Activated CD4-positive, alpha-beta T cell treated with anti-CD3 and anti-CD28 coated beads, Interleukin-2, amount 10 ng/mL, durations not matched to agents 7 days and 5 days (primary cell): Measurements from ENCODE around the gene TIMM44. TPM values are rescaled to one million over a fixed set of nuclear protein-coding genes. Genes with fewer than 3 reads are reported as not detected.
A peak's percentile ranks its signal among the peaks of the same experiment; 100 is the strongest.
"Not testable (repeated sequence)": the region's sequence is repeated elsewhere in the genome, so short reads cannot be mapped to it uniquely, and the experiment has no call there.

Experiments used
- CTCF ChIA-PET: fragments of 350-600 bp; sonication (Branson Sonifier 250); formaldehyde crosslinking; loops from one replicate; lab custom pipeline; 2021; ENCODE audit warnings: antibody characterized with exemption; lab: Charles Lee
- POLR2A ChIA-PET: fragments of 350-600 bp; sonication (Branson Sonifier 250); formaldehyde crosslinking; loops from one replicate; lab custom pipeline; 2021; ENCODE audit warnings: antibody characterized with exemption; lab: Charles Lee
- DNase-seq: peaks from one replicate; pipeline ENCODE4 v3.0.0-alpha.2; 2020
- H3K27ac Mint-ChIP-seq: one replicate; pipeline ENCODE4 v1.8.0; 2021; ENCODE audit warnings: mild to moderate bottlenecking, moderate library complexity, mixed read lengths
- H3K27me3 Mint-ChIP-seq: one replicate; pipeline ENCODE4 v1.8.0; 2021; ENCODE audit warnings: mixed read lengths
- H3K36me3 Mint-ChIP-seq: one replicate; pipeline ENCODE4 v1.8.0; 2021; ENCODE audit warnings: low read depth, mixed read lengths
- H3K4me1 Mint-ChIP-seq: one replicate; pipeline ENCODE4 v1.8.0; 2021; ENCODE audit warnings: mixed read lengths
- H3K4me3 Mint-ChIP-seq: one replicate; pipeline ENCODE4 v1.8.0; 2021; ENCODE audit warnings: mild to moderate bottlenecking, moderate library complexity, mixed read lengths
- H3K9me3 Mint-ChIP-seq: one replicate; pipeline ENCODE4 v1.8.0; 2021; ENCODE audit warnings: mixed read lengths
- total RNA-seq, 2 experiments: library from RNA; stranded (reverse); gene quantifications; one replicate each; pipeline ENCODE4 v1.2.3, GENCODE V29; 2021

TIMM44 gene
- total RNA-seq, 2 experiments from 2014 or later = 44.0 to 59.9 TPM

GRCh38 chr19:7894612-7895309 lies 48.7 kb downstream of the TIMM44 start:
- no peak overlapping the region for H3K27ac Mint-ChIP-seq
- DNase-seq = no peak
- H3K9me3 Mint-ChIP-seq = no peaks in the 10 kb centered on the region
- POLR2A ChIA-PET = no interaction called here
- no peak overlapping the region for H3K4me3 Mint-ChIP-seq
- no peaks in the 10 kb centered on the region for H3K4me1 Mint-ChIP-seq
- CTCF ChIA-PET = interaction anchor here (0.6 to 2.4 kb wide), 3 partner anchors 9 to 23 kb away, joined by 3 to 6 read pairs (median 3); partner anchors contain the start of gene MAP2K7
- no peaks in the 10 kb centered on the region for H3K36me3 Mint-ChIP-seq
- peaks cover 7% of the 10 kb centered on the region for H3K27me3 Mint-ChIP-seq

GRCh38 chr19:7893362-7894101 lies 49.9 kb downstream of the TIMM44 start:
- CTCF ChIA-PET = interaction anchor here (2.4 kb wide), 1 partner anchor 10 kb away, joined by 6 read pairs; the partner anchor contains the start of gene MAP2K7
- H3K4me3 Mint-ChIP-seq, H3K27ac Mint-ChIP-seq, H3K36me3 Mint-ChIP-seq, H3K4me1 Mint-ChIP-seq, DNase-seq, POLR2A ChIA-PET, H3K9me3 Mint-ChIP-seq: not testable (repeated sequence)
- peaks cover 11% of the 10 kb centered on the region for H3K27me3 Mint-ChIP-seq

DNA sequence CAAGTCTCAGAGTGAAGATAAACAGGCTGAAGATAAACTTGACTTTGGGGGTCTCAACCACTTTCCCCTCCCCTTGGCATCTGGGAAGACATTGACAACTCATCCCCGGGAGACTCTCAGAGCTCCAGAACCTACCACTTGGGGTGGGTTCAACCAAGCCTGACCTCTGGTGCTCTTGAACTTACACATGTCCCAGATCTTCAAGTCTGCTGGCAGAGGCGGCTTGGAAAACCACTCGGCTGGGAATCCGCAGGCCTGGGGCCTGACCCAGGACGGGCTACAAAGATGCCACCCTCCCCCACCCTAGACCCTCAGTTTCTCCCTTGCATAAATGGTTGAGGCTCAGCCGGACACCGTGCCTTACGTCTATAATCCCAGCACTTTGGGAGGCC lies 54.6 kb downstream of the TIMM44 start:
- ChIA-PET CTCF (no interaction called here), POLR2A (no interaction called here)
- Mint-ChIP-seq H3K36me3 (no peaks in the 10 kb centered on the region), H3K4me3 (no peak overlapping the region), H3K4me1 (peaks cover 6% of the 10 kb centered on the region), H3K27ac (no peak overlapping the region), H3K27me3 (peaks cover 14% of the 10 kb centered on the region), H3K9me3 (no peaks in the 10 kb centered on the region)
- DNase-seq = no peak

DNA sequence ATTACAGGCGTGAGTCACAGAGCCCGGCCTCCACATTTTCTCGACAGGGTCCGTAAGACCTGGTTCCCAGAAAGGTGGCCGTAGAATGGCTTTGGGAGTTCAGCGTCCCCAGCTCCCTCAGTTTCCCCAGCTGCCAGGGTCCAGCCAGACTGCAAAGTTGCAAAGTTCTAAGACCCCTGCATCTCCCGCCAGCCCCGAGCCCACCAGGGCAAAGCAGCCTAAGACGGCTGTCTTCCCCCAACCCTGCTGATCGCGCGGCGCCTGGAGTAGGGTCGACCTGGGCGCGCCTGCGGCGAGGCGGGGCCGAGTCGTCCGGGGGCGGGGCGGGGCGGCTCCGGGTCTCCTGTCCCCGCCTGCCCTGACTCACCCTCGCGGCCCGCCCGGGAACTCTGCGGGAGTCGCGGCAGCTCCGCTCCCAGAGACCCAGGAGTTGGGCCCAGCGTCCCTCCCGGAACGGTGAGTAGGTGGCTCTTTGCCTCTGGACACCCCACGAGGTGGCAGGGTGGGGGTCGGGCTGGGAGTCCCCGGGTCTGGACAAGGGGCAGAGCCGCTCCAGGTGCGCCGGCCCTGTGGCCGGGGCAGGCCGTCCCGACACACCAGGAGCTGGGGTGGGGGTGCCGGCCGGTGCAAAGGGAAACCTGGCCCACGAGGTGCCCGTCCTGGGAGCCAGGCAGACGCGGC lies 55.2 kb downstream of the TIMM44 start, which contains the start of gene LRRC8E:
LRRC8E (plus strand) TSS at position 366 of the 681 bp plus-strand sequence. CDS start 7,094 bp downstream, outside the sequence.
- peaks cover 14% of the 10 kb centered on the region for H3K27me3 Mint-ChIP-seq
- H3K4me3 Mint-ChIP-seq = no peak within 1 kb of the TSS
- ChIA-PET POLR2A (no interaction called here), CTCF (interaction anchor here (1.0 to 2.1 kb wide), 4 partner anchors 10 to 29 kb away, joined by 3 to 7 read pairs (median 4); partner anchors contain the start of gene MAP2K7)
- no peak for DNase-seq
- H3K36me3 Mint-ChIP-seq = no peaks in the 10 kb centered on the region
- no peaks in the 10 kb centered on the region for H3K9me3 Mint-ChIP-seq
- no peak within 1 kb of the TSS for H3K27ac Mint-ChIP-seq
- H3K4me1 Mint-ChIP-seq = peaks cover 7% of the 10 kb centered on the region

- DNase-seq = no peak
- H3K4me3 Mint-ChIP-seq = no peak overlapping the region
- no peaks in the 10 kb centered on the region for H3K9me3 Mint-ChIP-seq
- no peak overlapping the region for H3K27ac Mint-ChIP-seq
- H3K36me3 Mint-ChIP-seq = no peaks in the 10 kb centered on the region
- peaks cover 14% of the 10 kb centered on the region for H3K27me3 Mint-ChIP-seq
- CTCF ChIA-PET = interaction anchor here (1.0 to 2.1 kb wide), 4 partner anchors 10 to 30 kb away, joined by 3 to 7 read pairs (median 4); partner anchors contain the start of gene MAP2K7
- peaks cover 7% of the 10 kb centered on the region for H3K4me1 Mint-ChIP-seq
- POLR2A ChIA-PET = no interaction called here
These were observed 55.9 kb downstream of the TIMM44 start for GRCh38 chr19:7887408-7888144.

DNA sequence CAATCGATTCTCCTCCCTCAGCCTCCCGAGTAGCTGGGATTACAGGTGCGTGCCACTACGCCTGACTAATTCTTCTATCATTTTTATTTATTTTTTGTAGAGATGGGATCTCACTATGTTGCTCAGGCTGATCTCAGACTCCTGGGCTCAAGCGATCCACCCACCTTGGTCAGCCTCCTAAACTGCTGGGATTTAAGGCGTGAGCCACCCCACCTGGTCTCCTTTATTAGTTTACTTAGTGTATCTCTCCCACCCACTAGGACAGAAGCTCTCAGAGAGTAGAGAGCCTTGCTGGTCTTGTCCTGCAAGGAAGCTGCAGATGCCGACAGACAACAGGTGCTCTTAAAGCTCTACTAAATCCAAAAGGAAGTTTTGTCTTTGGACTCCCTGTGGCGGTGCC lies 57.6 kb downstream of the TIMM44 start:
- ChIA-PET POLR2A (no interaction called here), CTCF (interaction anchor here (1.0 kb wide), 1 partner anchor 17 kb away, joined by 4 read pairs; no protein-coding TSS in a partner anchor)
- DNase-seq = no peak
- no peak overlapping the region for H3K4me3 Mint-ChIP-seq
- peaks cover 7% of the 10 kb centered on the region for H3K4me1 Mint-ChIP-seq
- no peaks in the 10 kb centered on the region for H3K36me3 Mint-ChIP-seq
- H3K27me3 Mint-ChIP-seq = peaks cover 11% of the 10 kb centered on the region
- no peak overlapping the region for H3K27ac Mint-ChIP-seq
- no peaks in the 10 kb centered on the region for H3K9me3 Mint-ChIP-seq

GRCh38 chr19:7883796-7884570 lies 59.5 kb downstream of the TIMM44 start:
- Mint-ChIP-seq H3K36me3 (no peaks in the 10 kb centered on the region), H3K27ac (no peak overlapping the region), H3K9me3 (no peaks in the 10 kb centered on the region), H3K4me1 (peaks cover 6% of the 10 kb centered on the region), H3K4me3 (no peak overlapping the region), H3K27me3 (peaks cover 7% of the 10 kb centered on the region)
- ChIA-PET POLR2A (no interaction called here), CTCF (interaction anchor here (0.6 to 2.3 kb wide), 6 partner anchors 10 to 1225 kb away, joined by 3 to 7 read pairs (median 3); partner anchors contain the start of gene MAP2K7)
- DNase-seq = no peak

GRCh38 chr19:7883105-7883504 lies 60.4 kb downstream of the TIMM44 start:
- ChIA-PET POLR2A (no interaction called here), CTCF (interaction anchor here (0.6 to 2.3 kb wide), 6 partner anchors 11 to 1226 kb away, joined by 3 to 7 read pairs (median 3); partner anchors contain the start of gene MAP2K7)
- no peaks in the 10 kb centered on the region for H3K9me3 Mint-ChIP-seq
- no peak for DNase-seq
- H3K4me1 Mint-ChIP-seq = peaks cover 3% of the 10 kb centered on the region
- no peak overlapping the region for H3K4me3 Mint-ChIP-seq
- no peak overlapping the region for H3K27ac Mint-ChIP-seq
- H3K36me3 Mint-ChIP-seq = no peaks in the 10 kb centered on the region
- H3K27me3 Mint-ChIP-seq = peaks cover 3% of the 10 kb centered on the region

GRCh38 chr19:7881910-7882309 lies 61.6 kb downstream of the TIMM44 start:
- Mint-ChIP-seq H3K4me1 (peaks cover 3% of the 10 kb centered on the region), H3K9me3 (no peaks in the 10 kb centered on the region), H3K36me3 (no peaks in the 10 kb centered on the region), H3K27ac (no peak overlapping the region), H3K27me3 (peaks cover 2% of the 10 kb centered on the region), H3K4me3 (no peak overlapping the region)
- CTCF ChIA-PET = interaction anchor here (0.5 to 2.3 kb wide), 4 partner anchors 13 to 20 kb away, joined by 3 to 7 read pairs (median 4); no protein-coding TSS in a partner anchor
- DNase-seq = no peak
- POLR2A ChIA-PET = no interaction called here

- peaks cover 7% of the 10 kb centered on the region for H3K4me1 Mint-ChIP-seq
- H3K36me3 Mint-ChIP-seq = no peaks in the 10 kb centered on the region
- H3K4me3 Mint-ChIP-seq = no peak overlapping the region
- no peak overlapping the region for H3K27ac Mint-ChIP-seq
- peaks cover 10% of the 10 kb centered on the region for H3K27me3 Mint-ChIP-seq
- peak; percentile 35 for DNase-seq
- POLR2A ChIA-PET = no interaction called here
- no peaks in the 10 kb centered on the region for H3K9me3 Mint-ChIP-seq
- CTCF ChIA-PET = interaction anchor here (1.4 to 1.5 kb wide), 2 partner anchors 10 to 26 kb away, joined by 4 to 8 read pairs; no protein-coding TSS in a partner anchor
These were observed 63.6 kb downstream of the TIMM44 start for GRCh38 chr19:7879836-7880235.

- H3K27me3 Mint-ChIP-seq = peaks cover 14% of the 10 kb centered on the region
These were observed 64.2 kb downstream of the TIMM44 start for GRCh38 chr19:7879111-7879807.

More at GRCh38 chr19:7879111-7879807, 64.2 kb downstream of the TIMM44 start:
- DNase-seq = no peak
- H3K9me3 Mint-ChIP-seq = no peaks in the 10 kb centered on the region
- CTCF ChIA-PET = interaction anchor here (1.4 to 1.5 kb wide), 2 partner anchors 10 to 26 kb away, joined by 4 to 8 read pairs; no protein-coding TSS in a partner anchor
- H3K36me3 Mint-ChIP-seq = no peaks in the 10 kb centered on the region
- no peak overlapping the region for H3K4me3 Mint-ChIP-seq
- POLR2A ChIA-PET = no interaction called here
- H3K4me1 Mint-ChIP-seq = peaks cover 9% of the 10 kb centered on the region
- H3K27ac Mint-ChIP-seq = no peak overlapping the region
